HepG2 (cell line): ENCODE results near the gene DDAH1. TPM values are rescaled to one million over a fixed set of nuclear protein-coding genes. Genes with fewer than 3 reads are reported as not detected.

Source experiments
- ATAC-seq: fragments of 200-7000 bp; cut with Tn5 transposase; 3 replicates; pipeline ENCODE4 v1.9.1; 2020; ENCODE audit warnings: mild to moderate bottlenecking, moderate library complexity
- BruUV-seq: library from RNA; stranded (reverse); fragments of 400-500 nt; replicated peaks from 2 replicates; lab custom pipeline; 2021; lab: Mats Ljungman, UMichigan
- CTCF ChIA-PET: fragments of 300-600 bp; formaldehyde crosslinking; extraction: SDS; loops from one replicate; lab custom pipeline; 2021; ENCODE audit warnings: low total read pairs, inconsistent platforms, low intra/inter-chr PET ratio; lab: Yijun Ruan, JAX
- POLR2A ChIA-PET: fragments of 350-600 bp; sonication (Branson Sonifier 250); formaldehyde crosslinking; loops from one replicate; lab custom pipeline; 2020; ENCODE audit warnings: antibody characterized with exemption, inconsistent platforms; lab: Yijun Ruan, JAX
- DNase-seq: peaks from one replicate; pipeline ENCODE4 v3.0.0-alpha.2; 2015; ENCODE audit warnings: low spot score
- FAIRE-seq: peaks from 3 replicates; lab custom pipeline; 2011; peaks lifted over from hg19 to GRCh38; lab: Jason Lieb, UNC
- H2AFZ ChIP-seq: one replicate; pipeline ENCODE4 v1.6.1; 2011; ENCODE audit warnings: low read length, inconsistent platforms
- H3K27ac ChIP-seq: fragments of 300-600 bp; 3 replicates; pipeline ENCODE4 v1.8.0; 2011; ENCODE audit warnings: mixed run types, mild to moderate bottlenecking, mixed read lengths, low read length, inconsistent platforms; ENCODE audit not compliant: insufficient read depth; ENCODE audit errors: extremely low read length
- H3K27me3 ChIP-seq, 2 experiments: fragments of 200-600 bp in 1 of 2; 2 replicates in 1 of 2; 3 replicates in 1 of 2; pipeline versions ENCODE4 v1.6.0 to v1.8.0; 2011; ENCODE audit warnings: low read length in 2 of 2, mild to moderate bottlenecking in 2 of 2, moderate library complexity in 2 of 2, inconsistent platforms in 1 of 2; ENCODE audit not compliant: insufficient read depth in 2 of 2, control insufficient read depth in 1 of 2
- H3K36me3 ChIP-seq, 2 experiments: fragments of 200-600 bp in 1 of 2; replicated peaks in 1 of 2; 2 replicates in 1 of 2; 3 replicates in 1 of 2; pipeline versions ENCODE4 v1.5.1 to v1.8.0; 2011; ENCODE audit warnings: low read length in 2 of 2, inconsistent platforms in 1 of 2; ENCODE audit not compliant: insufficient read depth in 2 of 2, control insufficient read depth in 1 of 2
- H3K4me1 ChIP-seq: 2 replicates; pipeline ENCODE4 v1.5.1; 2012; ENCODE audit warnings: low read length, inconsistent platforms; ENCODE audit not compliant: insufficient read depth
- H3K4me2 ChIP-seq: 2 replicates; pipeline ENCODE4 v1.6.0; 2011; ENCODE audit warnings: low read depth, low read length, inconsistent platforms
- H3K4me3 ChIP-seq, 3 experiments: fragments of 200-600 bp in 1 of 3; sonication (generic), shearing (Covaris generic) in 1 of 3; replicated peaks in 1 of 3; 2 replicates each; pipeline ENCODE4 v1.5.1; 2011 to 2016; ENCODE audit warnings: low read length in 3 of 3, inconsistent platforms in 2 of 3, low read depth in 2 of 3, mild to moderate bottlenecking in 2 of 3, control low read depth in 1 of 3, mixed read lengths in 1 of 3; ENCODE audit not compliant: insufficient read depth in 1 of 3
- H3K79me2 ChIP-seq: one replicate; pipeline ENCODE4 v1.6.1; 2011; ENCODE audit warnings: low read length, inconsistent platforms; ENCODE audit not compliant: insufficient read depth
- H3K9ac ChIP-seq: 2 replicates; pipeline ENCODE4 v1.6.0; 2011; ENCODE audit warnings: mild to moderate bottlenecking, low read depth, low read length, inconsistent platforms; ENCODE audit not compliant: insufficient read depth
- H3K9me3 ChIP-seq: 2 replicates; pipeline ENCODE4 v1.5.1; 2012; ENCODE audit warnings: mild to moderate bottlenecking, low read length
- H4K20me1 ChIP-seq: 2 replicates; pipeline ENCODE4 v1.6.0; 2011; ENCODE audit warnings: inconsistent platforms, mild to moderate bottlenecking, low read length, moderate library complexity; ENCODE audit not compliant: insufficient read depth
- ADNP ChIP-seq: sonication (generic); formaldehyde crosslinking; IDR thresholded peaks from 2 replicates; pipeline ENCODE4 v1.4.0; 2020; ENCODE audit warnings: missing genetic modification reagents
- ASH2L ChIP-seq: fragments of 300-600, 200-600 bp; sonication (generic); IDR thresholded peaks from 2 replicates; pipeline ENCODE4 v1.7.0; 2017; ENCODE audit warnings: low read depth, mild to moderate bottlenecking, moderate library complexity, mixed read lengths, low read length; ENCODE audit not compliant: insufficient read length
- CCDC6 ChIP-seq: sonication (generic); formaldehyde crosslinking; IDR thresholded peaks from 2 replicates; pipeline ENCODE4 v1.8.1; 2022; ENCODE audit warnings: mild to moderate bottlenecking, missing genetic modification reagents, moderate library complexity
- GABPB1 ChIP-seq: IDR thresholded peaks from 2 replicates; pipeline ENCODE4 v1.6.1; 2016; ENCODE audit warnings: mild to moderate bottlenecking, missing genetic modification reagents, moderate library complexity, missing compliant biosample characterization
- MTF2 ChIP-seq: sonication (generic); formaldehyde crosslinking; IDR thresholded peaks from 2 replicates; pipeline ENCODE4 v1.5.0; 2020; ENCODE audit warnings: missing genetic modification reagents, borderline replicate concordance
- MXD3 ChIP-seq: IDR thresholded peaks from 2 replicates; pipeline ENCODE4 v1.6.1; 2016; ENCODE audit warnings: mild to moderate bottlenecking, missing biosample characterization, missing genetic modification reagents
- MYC ChIP-seq: sonication (generic); formaldehyde crosslinking; IDR thresholded peaks from 2 replicates; pipeline ENCODE4 v1.9.0; 2021; ENCODE audit warnings: missing genetic modification reagents, borderline replicate concordance
- ONECUT2 ChIP-seq: sonication (generic); formaldehyde crosslinking; IDR thresholded peaks from 2 replicates; pipeline ENCODE4 v1.4.0; 2020; ENCODE audit warnings: missing genetic modification reagents
- REL ChIP-seq: sonication (generic); formaldehyde crosslinking; conservative IDR thresholded peaks from 2 replicates; pipeline ENCODE4 v1.8.0; 2022; ENCODE audit warnings: mild to moderate bottlenecking, missing genetic modification reagents, moderate library complexity
- SRSF4 ChIP-seq: fragments of 200-400 bp; formaldehyde crosslinking; IDR thresholded peaks from one replicate; pipeline ENCODE4 v1.6.1; 2018; ENCODE audit warnings: mild to moderate bottlenecking, low read depth, low read length, moderate library complexity; ENCODE audit not compliant: poor library complexity, severe bottlenecking
- ZBTB42 ChIP-seq: sonication (generic); formaldehyde crosslinking; IDR thresholded peaks from 2 replicates; pipeline ENCODE4 v1.5.0; 2020; ENCODE audit warnings: mild to moderate bottlenecking, missing genetic modification reagents
- ZIK1 ChIP-seq: sonication (generic); formaldehyde crosslinking; IDR thresholded peaks from 2 replicates; pipeline ENCODE4 v1.5.0; 2020; ENCODE audit warnings: mild to moderate bottlenecking, low read depth, missing genetic modification reagents, borderline replicate concordance
- ZNF224 ChIP-seq: sonication (generic); formaldehyde crosslinking; IDR thresholded peaks from 2 replicates; pipeline ENCODE4 v1.5.0; 2020; ENCODE audit warnings: mild to moderate bottlenecking, missing genetic modification reagents
- ZNF274 ChIP-seq: sonication (generic); formaldehyde crosslinking; IDR thresholded peaks from 2 replicates; pipeline ENCODE4 v1.5.1; 2020; ENCODE audit warnings: mild to moderate bottlenecking, missing genetic modification reagents
- ZNF670 ChIP-seq: sonication (generic); formaldehyde crosslinking; IDR thresholded peaks from 2 replicates; pipeline ENCODE4 v1.8.0; 2022; ENCODE audit warnings: mild to moderate bottlenecking, missing genetic modification reagents, borderline replicate concordance
- ZSCAN12 ChIP-seq: sonication (generic); formaldehyde crosslinking; IDR thresholded peaks from 2 replicates; pipeline ENCODE4 v1.9.0; 2021; ENCODE audit warnings: mild to moderate bottlenecking, missing genetic modification reagents
- WGBS: methylation state at CpG from one replicate; pipeline ENCODE4 v1.1.6; 2017; ENCODE audit warnings: low lambda C conversion rate; 5-methylcytosine and 5-hydroxymethylcytosine counted together
- in situ Hi-C: cut with HindIII; loops from 2 replicates; pipeline ENCODE4 v1.10.0; 2017; ENCODE audit warnings: low pct_unique_long_range_greater_than_20kb; ENCODE audit not compliant: extremely low pct_ligation_motif_present
- intact Hi-C: fragments of 100-400 bp; cut with micrococcal nuclease; formaldehyde crosslinking; loops from one replicate; pipeline ENCODE4 v1.10.0; 2022; ENCODE audit not compliant: unreplicated experiment
- polyA plus RNA-seq, 8 experiments: library from polyadenylated mRNA; depleted of rRNA in 3 of 8; stranded (reverse) in 7 of 8; unstranded in 1 of 8; fragments of >200 nt; fragmentation: Illumina TruSeq in 4 of 8; extraction: Trizol in 4 of 8; gene quantifications; 2 replicates each; pipeline versions ENCODE4 v1.2.1 to v1.2.3, GENCODE V29; 2011 to 2016; ENCODE audit warnings: low read depth in 4 of 8, missing spikeins in 1 of 8, mixed read lengths in 1 of 8; ENCODE audit not compliant: insufficient read depth in 1 of 8
- total RNA-seq, 5 experiments: library from RNA; depleted of rRNA; stranded (reverse); fragments of >200 nt; fragmentation: Illumina TruSeq; extraction: Trizol; gene quantifications; 2 replicates each; pipeline ENCODE4 v1.2.3, GENCODE V29; 2016; ENCODE audit warnings: low read depth in 1 of 5

Gene DDAH1
- total and polyA plus RNA-seq, 2 of the 13 experiments (the other 11 are each of a cell fraction or from before 2014, with no cell fraction given) = 39.7 to 64.4 TPM

- CTCF ChIA-PET = no interaction called here
- 99% methylated on average over 3 of the region's 3 CpGs for WGBS
Observed at GRCh38 chr1:85349224-85349623, 115.7 kb downstream of the DDAH1 start.

GRCh38 chr1:85347908-85348307 is 117.1 kb downstream of the DDAH1 start:
- Histone ChIP-seq H3K9me3 (no peaks in the 10 kb centered on the region), H3K4me2 (no peak overlapping the region), H3K4me3 (no peak overlapping the region), H3K27ac (no peak overlapping the region), H4K20me1 (no peaks in the 10 kb centered on the region), H3K36me3 (peaks cover 5 to 45% of the 10 kb centered on the region in 2 experiments; a peak in 4 of 5 replicates), H3K27me3 (no peaks in the 10 kb centered on the region), H3K4me1 (peaks cover 20% of the 10 kb centered on the region), H3K79me2 (no peaks in the 10 kb centered on the region), H3K9ac (no peak overlapping the region), H2AFZ (no peak overlapping the region)
- no peak for FAIRE-seq
- in situ Hi-C loops = no loop called here
- ChIA-PET POLR2A (no interaction called here), CTCF (no interaction called here)
- BruUV-seq = no TSS peak
- no peak for DNase-seq
- TF ChIP-seq ZIK1 (CRISPR knock-in tag) (no peak), ZSCAN12 (no peak), ZNF224 (CRISPR knock-in tag) (no peak), MXD3 (CRISPR knock-in tag) (no peak), ZBTB42 (CRISPR knock-in tag) (no peak), ADNP (CRISPR knock-in tag) (no peak), ZNF670 (CRISPR knock-in tag) (no peak), ONECUT2 (CRISPR knock-in tag) (no peak), GABPB1 (no peak), MYC (CRISPR knock-in tag) (no peak)
- WGBS = 93% methylated on average over 2 of the region's 2 CpGs
- no peak for ATAC-seq
- intact Hi-C loops = no loop called here

More at GRCh38 chr1:85349224-85349623, 115.7 kb downstream of the DDAH1 start:
- Histone ChIP-seq H3K27ac (no peak overlapping the region), H3K9me3 (no peaks in the 10 kb centered on the region), H3K36me3 (peaks cover 5 to 45% of the 10 kb centered on the region in 2 experiments; a peak in 4 of 5 replicates), H3K79me2 (peaks cover 2% of the 10 kb centered on the region), H3K9ac (no peak overlapping the region), H3K27me3 (no peaks in the 10 kb centered on the region), H2AFZ (no peak overlapping the region), H3K4me2 (no peak overlapping the region), H3K4me3 (no peak overlapping the region), H4K20me1 (no peaks in the 10 kb centered on the region), H3K4me1 (0 out of 2 replicates have a peak, but pooled peaks cover 10% of the 10 kb centered on the region)
- intact Hi-C loops (no loop called here), in situ Hi-C loops (no loop called here)
- FAIRE-seq (no peak), DNase-seq (no peak), ATAC-seq (no peak)
- TF ChIP-seq ASH2L (no peak), MTF2 (CRISPR knock-in tag) (no peak), ZNF274 (CRISPR knock-in tag) (no peak), REL (CRISPR knock-in tag) (no peak), CCDC6 (no peak), SRSF4 (no peak)
- POLR2A ChIA-PET = no interaction called here
- BruUV-seq = no TSS peak
